IMR-90 (cell line): ENCODE results near the gene RBM10. TPM values are rescaled to one million over a fixed set of nuclear protein-coding genes. Genes with fewer than 3 reads are reported as not detected.

Source experiments
- ATAC-seq: fragments of 200-7000 bp; cut with Tn5 transposase; 2 replicates; pipeline ENCODE4 v1.9.1; 2020; ENCODE audit warnings: low read depth, mild to moderate bottlenecking, moderate library complexity
- BruUV-seq: library from RNA; stranded (reverse); fragments of 400-500 nt; replicated peaks from 2 replicates; lab custom pipeline; 2021; lab: Mats Ljungman, UMichigan
- CTCF ChIA-PET: fragments of 300-600 bp; formaldehyde crosslinking; extraction: SDS; loops from one replicate; lab custom pipeline; 2021; ENCODE audit warnings: antibody characterized with exemption; lab: Yijun Ruan, JAX
- POLR2A ChIA-PET: fragments of 300-600 bp; sonication (Branson Sonifier 250); formaldehyde crosslinking; loops from one replicate; lab custom pipeline; 2022; ENCODE audit warnings: antibody characterized with exemption; ENCODE audit not compliant: unreplicated experiment; lab: Charles Lee
- DNase-seq: peaks from one replicate; pipeline ENCODE4 v3.0.0; 2013
- H2AFZ ChIP-seq: replicated peaks from 2 replicates; pipeline ENCODE3; 2013; ENCODE audit warnings: low read length, mild to moderate bottlenecking; ENCODE audit not compliant: poor library complexity
- H2AK5ac ChIP-seq: 2 replicates; pipeline ENCODE4 v1.6.1; 2013; ENCODE audit warnings: low read depth, low read length, inconsistent platforms
- H2AK9ac ChIP-seq: replicated peaks from 2 replicates; pipeline ENCODE3; 2013; ENCODE audit warnings: mild to moderate bottlenecking, low read depth, low read length, moderate library complexity; ENCODE audit not compliant: poor library complexity
- H2BK120ac ChIP-seq: 2 replicates; pipeline ENCODE4 v1.6.1; 2013; ENCODE audit warnings: low read depth, low read length, inconsistent platforms
- H2BK15ac ChIP-seq: 3 replicates; pipeline ENCODE4 v1.6.1; 2013; ENCODE audit warnings: low read depth, low read length, inconsistent platforms
- H2BK20ac ChIP-seq: 2 replicates; pipeline ENCODE4 v1.6.1; 2013; ENCODE audit warnings: low read depth, mild to moderate bottlenecking, inconsistent platforms, low read length, moderate library complexity
- H2BK5ac ChIP-seq: 2 replicates; pipeline ENCODE4 v1.6.1; 2013; ENCODE audit warnings: mild to moderate bottlenecking, low read depth, low read length, inconsistent platforms; ENCODE audit not compliant: poor library complexity, severe bottlenecking
- H3K14ac ChIP-seq: replicated peaks from 2 replicates; pipeline ENCODE4 v1.6.1; 2013; ENCODE audit warnings: low read depth, low read length, inconsistent platforms
- H3K18ac ChIP-seq: 2 replicates; pipeline ENCODE4 v1.6.1; 2013; ENCODE audit warnings: low read depth, low read length, control low read depth
- H3K23ac ChIP-seq: 2 replicates; pipeline ENCODE4 v1.6.1; 2013; ENCODE audit warnings: low read depth, low read length, inconsistent platforms
- H3K27ac ChIP-seq: 2 replicates; pipeline ENCODE4 v1.5.1; 2013; ENCODE audit warnings: mild to moderate bottlenecking, control low read depth, low read length; ENCODE audit not compliant: insufficient read depth
- H3K27me3 ChIP-seq: 2 replicates; pipeline ENCODE4 v1.6.1; 2013; ENCODE audit warnings: low read length; ENCODE audit not compliant: control insufficient read depth, insufficient read depth
- H3K36me3 ChIP-seq: 2 replicates; pipeline ENCODE4 v1.6.1; 2013; ENCODE audit warnings: low read length, mixed read lengths; ENCODE audit not compliant: control insufficient read depth, insufficient read depth
- H3K4ac ChIP-seq: 2 replicates; pipeline ENCODE4 v1.6.1; 2013; ENCODE audit warnings: low read depth, low read length, inconsistent platforms
- H3K4me1 ChIP-seq: 2 replicates; pipeline ENCODE4 v1.6.1; 2013; ENCODE audit warnings: low read length, mixed read lengths; ENCODE audit not compliant: control insufficient read depth, insufficient read depth
- H3K4me2 ChIP-seq: 2 replicates; pipeline ENCODE4 v1.6.1; 2013; ENCODE audit warnings: low read depth, mild to moderate bottlenecking, control low read depth, low read length, moderate library complexity
- H3K4me3 ChIP-seq: 2 replicates; pipeline ENCODE4 v1.5.1; 2013; ENCODE audit warnings: low read depth, mild to moderate bottlenecking, control low read depth, low read length, moderate library complexity; ENCODE audit not compliant: insufficient read depth
- H3K56ac ChIP-seq: 2 replicates; pipeline ENCODE4 v1.6.1; 2013; ENCODE audit warnings: low read length, inconsistent platforms; ENCODE audit not compliant: insufficient read depth; ENCODE audit errors: extremely low read depth
- H3K79me1 ChIP-seq, 2 experiments: 2 replicates each; pipeline ENCODE4 v1.6.1; 2013; ENCODE audit warnings: low read length in 2 of 2, inconsistent platforms in 1 of 2, low read depth in 1 of 2
- H3K9ac ChIP-seq: 2 replicates; pipeline ENCODE4 v1.6.1; 2013; ENCODE audit warnings: low read depth, low read length, control low read depth
- H3K9me1 ChIP-seq: 2 replicates; pipeline ENCODE4 v1.6.1; 2013; ENCODE audit warnings: low read length, inconsistent platforms; ENCODE audit not compliant: insufficient read depth
- H3K9me3 ChIP-seq: 2 replicates; pipeline ENCODE4 v1.6.1; 2013; ENCODE audit warnings: low read length; ENCODE audit not compliant: control insufficient read depth, insufficient read depth
- H4K20me1 ChIP-seq: 2 replicates; pipeline ENCODE4 v1.6.1; 2013; ENCODE audit warnings: low read length, inconsistent platforms; ENCODE audit not compliant: insufficient read depth
- H4K5ac ChIP-seq: 2 replicates; pipeline ENCODE4 v1.6.1; 2013; ENCODE audit warnings: mild to moderate bottlenecking, low read depth, low read length, control low read depth
- H4K8ac ChIP-seq, 2 experiments: 2 replicates each; pipeline ENCODE4 v1.6.1; 2013; ENCODE audit warnings: low read depth in 2 of 2, low read length in 2 of 2, control low read depth in 1 of 2, inconsistent platforms in 1 of 2
- H4K91ac ChIP-seq: 2 replicates; pipeline ENCODE4 v1.6.1; 2013; ENCODE audit warnings: low read depth, low read length, inconsistent platforms; ENCODE audit not compliant: insufficient read depth
- CEBPB ChIP-seq: IDR thresholded peaks from 2 replicates; pipeline ENCODE4 v1.6.1; 2012; ENCODE audit warnings: low read depth, low read length, improper control_type of control experiment
- CHD1 ChIP-seq: IDR thresholded peaks from 2 replicates; pipeline ENCODE4 v1.6.1; 2012; ENCODE audit warnings: low read depth, low read length, improper control_type of control experiment
- ELK1 ChIP-seq: fragments of 150-350 bp; IDR thresholded peaks from 2 replicates; pipeline ENCODE4 v1.6.1; 2016; ENCODE audit warnings: low read depth, mild to moderate bottlenecking, low read length, moderate library complexity, borderline replicate concordance
- MAFK ChIP-seq: IDR thresholded peaks from 2 replicates; pipeline ENCODE4 v1.6.1; 2012; ENCODE audit warnings: low read depth, low read length, improper control_type of control experiment
- MXI1 ChIP-seq: IDR thresholded peaks from 2 replicates; pipeline ENCODE4 v1.6.1; 2012; ENCODE audit warnings: low read depth, mild to moderate bottlenecking, low read length, moderate library complexity, borderline replicate concordance
- NFE2L2 ChIP-seq: fragments of 150-350 bp; IDR thresholded peaks from 2 replicates; pipeline ENCODE4 v1.6.1; 2016; ENCODE audit warnings: low read depth, mild to moderate bottlenecking, low read length
- POLR2A ChIP-seq: IDR thresholded peaks from 2 replicates; pipeline ENCODE4 v1.6.1; 2012; ENCODE audit warnings: mild to moderate bottlenecking, low read depth, low read length
- RAD21 ChIP-seq: IDR thresholded peaks from 2 replicates; pipeline ENCODE4 v1.6.1; 2012; ENCODE audit warnings: low read length, improper control_type of control experiment
- RCOR1 ChIP-seq: IDR thresholded peaks from 2 replicates; pipeline ENCODE4 v1.6.1; 2012; ENCODE audit warnings: mild to moderate bottlenecking, low read length, improper control_type of control experiment; ENCODE audit not compliant: insufficient replicate concordance
- RFX5 ChIP-seq: IDR thresholded peaks from 2 replicates; pipeline ENCODE4 v1.8.0; 2012; ENCODE audit warnings: low read depth, mild to moderate bottlenecking, low read length, moderate library complexity
- SMC3 ChIP-seq: fragments of 150-350 bp; IDR thresholded peaks from 2 replicates; pipeline ENCODE4 v1.6.1; 2016; ENCODE audit warnings: low read depth, mild to moderate bottlenecking, antibody characterized with exemption, low read length, moderate library complexity
- WGBS, 2 experiments: methylation state at CpG; one replicate each; pipeline versions ENCODE4 v1.1.5 to v1.1.7; 2013; ENCODE audit warnings: missing lambda C conversion rate in 2 of 2; ENCODE audit not compliant: insufficient read length in 1 of 2; ENCODE audit errors: extremely low coverage in 2 of 2; 5-methylcytosine and 5-hydroxymethylcytosine counted together
- dilution Hi-C: fragments of 300-500 bp; cut with HindIII; formaldehyde crosslinking; loops from one replicate; pipeline ENCODE4 v1.14.3; 2018; ENCODE audit warnings: low sequenced_read_pairs; ENCODE audit not compliant: unreplicated experiment
- in situ Hi-C: fragments of 300-500 bp; cut with MboI; formaldehyde crosslinking; loops from 3 replicates; pipeline ENCODE4 v1.14.3; 2019; ENCODE audit warnings: low sequenced_read_pairs, inconsistent platforms, mixed read lengths
- intact Hi-C: fragments of 100-400 bp; cut with micrococcal nuclease; formaldehyde crosslinking; loops from 2 replicates; pipeline ENCODE4 v1.10.0; 2022
- polyA plus RNA-seq, 3 experiments: library from polyadenylated mRNA; depleted of rRNA; stranded (reverse); fragments of >200 nt; gene quantifications; 2 replicates each; pipeline ENCODE4 v1.2.3, GENCODE V29; 2012; ENCODE audit warnings: low replicate concordance in 1 of 3
- total RNA-seq: library from RNA; depleted of rRNA; stranded (reverse); fragments of >200 nt; gene quantifications from 2 replicates; pipeline ENCODE4 v1.2.3, GENCODE V29; 2012
- TF ChIP-seq, protein P1 (sequence below): conservative IDR thresholded peaks from 2 replicates; pipeline ENCODE4 v1.5.1; 2012; ENCODE audit warnings: mild to moderate bottlenecking, low read depth, low read length, improper control_type of control experiment

The RBM10 gene
- total and polyA plus RNA-seq, 2 of the 4 experiments (the other 2 are of a cell fraction), result 33.4 to 36.0 TPM

- dilution Hi-C loops, result no loop called here
- no peak for TF ChIP-seq MAFK
- TF ChIP-seq NFE2L2, result no peak
- TF ChIP-seq POLR2A, result no peak
- TF ChIP-seq CHD1, result no peak
- no peak for TF ChIP-seq CEBPB
- no peak for TF ChIP-seq MXI1
- no peak for TF ChIP-seq ELK1
- TF ChIP-seq, protein P1, sequence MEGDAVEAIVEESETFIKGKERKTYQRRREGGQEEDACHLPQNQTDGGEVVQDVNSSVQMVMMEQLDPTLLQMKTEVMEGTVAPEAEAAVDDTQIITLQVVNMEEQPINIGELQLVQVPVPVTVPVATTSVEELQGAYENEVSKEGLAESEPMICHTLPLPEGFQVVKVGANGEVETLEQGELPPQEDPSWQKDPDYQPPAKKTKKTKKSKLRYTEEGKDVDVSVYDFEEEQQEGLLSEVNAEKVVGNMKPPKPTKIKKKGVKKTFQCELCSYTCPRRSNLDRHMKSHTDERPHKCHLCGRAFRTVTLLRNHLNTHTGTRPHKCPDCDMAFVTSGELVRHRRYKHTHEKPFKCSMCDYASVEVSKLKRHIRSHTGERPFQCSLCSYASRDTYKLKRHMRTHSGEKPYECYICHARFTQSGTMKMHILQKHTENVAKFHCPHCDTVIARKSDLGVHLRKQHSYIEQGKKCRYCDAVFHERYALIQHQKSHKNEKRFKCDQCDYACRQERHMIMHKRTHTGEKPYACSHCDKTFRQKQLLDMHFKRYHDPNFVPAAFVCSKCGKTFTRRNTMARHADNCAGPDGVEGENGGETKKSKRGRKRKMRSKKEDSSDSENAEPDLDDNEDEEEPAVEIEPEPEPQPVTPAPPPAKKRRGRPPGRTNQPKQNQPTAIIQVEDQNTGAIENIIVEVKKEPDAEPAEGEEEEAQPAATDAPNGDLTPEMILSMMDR, result no peak
- TF ChIP-seq SMC3, result no peak
- no peak for TF ChIP-seq RFX5
- no peak for TF ChIP-seq RAD21
- TF ChIP-seq RCOR1, result no peak
- Histone ChIP-seq H3K27me3 (peaks cover 3% of the 10 kb centered on the region; the same call in 1 of the 2 replicates), H2AK5ac (no peak overlapping the region), H3K4me3 (no peak overlapping the region), H2BK15ac (no peak overlapping the region), H3K23ac (no peak overlapping the region), H3K36me3 (peaks cover 54% of the 10 kb centered on the region), H3K56ac (no peak overlapping the region), H3K14ac (no peak overlapping the region), H3K27ac (no peak overlapping the region), H4K8ac (no peak overlapping the region), H3K9me1 (peaks cover 19% of the 10 kb centered on the region), H3K9ac (no peak overlapping the region), H4K91ac (no peak overlapping the region), H2BK120ac (no peak overlapping the region), H3K79me1 (peaks cover 0 to 21% of the 10 kb centered on the region in 2 experiments; a peak in 2 of 4 replicates), H3K4me2 (no peak overlapping the region), H3K4ac (no peak overlapping the region), H3K9me3 (no peaks in the 10 kb centered on the region), H4K20me1 (peaks cover 48% of the 10 kb centered on the region), H2BK5ac (no peak overlapping the region), H2AK9ac (no peak overlapping the region), H3K4me1 (peaks cover 5% of the 10 kb centered on the region; the same call in 1 of the 2 replicates), H2BK20ac (no peak overlapping the region), H2AFZ (no peak overlapping the region), H4K5ac (no peak overlapping the region), H3K18ac (no peak overlapping the region)
- WGBS, 2 experiments, result 94% methylated on average over 2 of the region's 17 CpGs; no CpG with 5 or more reads in 1 of the 2 experiments
- POLR2A ChIA-PET, result no interaction called here
- no TSS peak for BruUV-seq
- CTCF ChIA-PET, result no interaction called here
- DNase-seq (no peak), ATAC-seq (no peak)
- in situ Hi-C loops, result loop anchor here (25.0 kb wide), 1 partner anchor 413 kb away; the partner anchor contains the start of gene CFP
- intact Hi-C loops, result no loop called here
Measured at GRCh38 chrX:47224266-47224895, 79.4 kb downstream of the RBM10 start.
